OCI-LY1 (cell line): ENCODE data around the gene EML4.

Experiments
- H2AFZ ChIP-seq: fragments of 200-600 bp; sonication (generic), shearing (Covaris generic); 2 replicates; pipeline ENCODE4 v1.6.0; 2014; ENCODE audit warnings: antibody characterized with exemption, mild to moderate bottlenecking, low read length
- H3F3A ChIP-seq: fragments of 200-600 bp; sonication (generic), shearing (Covaris generic); 2 replicates; pipeline ENCODE4 v1.6.0; 2014; ENCODE audit warnings: mild to moderate bottlenecking, antibody characterized with exemption, low read length, moderate library complexity; ENCODE audit not compliant: insufficient read depth
- H3K27ac ChIP-seq: fragments of 200-600 bp; sonication (generic); 2 replicates; pipeline ENCODE4 v1.5.1; 2014; ENCODE audit warnings: low read length, mixed run types, mild to moderate bottlenecking, low read depth; ENCODE audit not compliant: poor library complexity, severe bottlenecking
- H3K27me3 ChIP-seq: fragments of 200-600 bp; sonication (generic); 2 replicates; pipeline ENCODE4 v1.6.0; 2014; ENCODE audit warnings: antibody characterized with exemption, mild to moderate bottlenecking, low read length, moderate library complexity; ENCODE audit not compliant: insufficient read depth
- H3K36me3 ChIP-seq: fragments of 200-600 bp; sonication (generic); 2 replicates; pipeline ENCODE4 v1.6.1; 2014; ENCODE audit warnings: mild to moderate bottlenecking, antibody characterized with exemption, low read length, moderate library complexity, mixed read lengths; ENCODE audit not compliant: insufficient read depth
- H3K4me1 ChIP-seq: fragments of 200-600 bp; sonication (generic); 2 replicates; pipeline ENCODE4 v1.5.1; 2014; ENCODE audit warnings: mild to moderate bottlenecking, low read length, moderate library complexity; ENCODE audit not compliant: insufficient read depth, severe bottlenecking
- H3K4me2 ChIP-seq: fragments of 200-600 bp; sonication (generic), shearing (Covaris generic); 2 replicates; pipeline ENCODE4 v1.6.1; 2014; ENCODE audit warnings: low read length
- H3K4me3 ChIP-seq: fragments of 200-600 bp; sonication (generic); 2 replicates; pipeline ENCODE4 v1.5.1; 2014; ENCODE audit warnings: low read length, low read depth, mild to moderate bottlenecking, mixed read lengths; ENCODE audit not compliant: poor library complexity, severe bottlenecking
- H3K79me2 ChIP-seq: fragments of 200-600 bp; shearing (Covaris generic); 2 replicates; pipeline ENCODE4 v1.6.1; 2016; ENCODE audit warnings: mixed run types, low read length, mixed read lengths; ENCODE audit not compliant: insufficient read depth
- H3K9ac ChIP-seq: fragments of 200-600 bp; sonication (generic), shearing (Covaris generic); 2 replicates; pipeline ENCODE4 v1.6.1; 2014; ENCODE audit warnings: mild to moderate bottlenecking, low read length, mixed read lengths
- H3K9me2 ChIP-seq: fragments of 200-600 bp; sonication (generic), shearing (Covaris generic); 2 replicates; pipeline ENCODE4 v1.6.1; 2014; ENCODE audit warnings: low read depth, mild to moderate bottlenecking, low read length, mixed read lengths
- H3K9me3 ChIP-seq: fragments of 200-600 bp; shearing (Covaris generic); 2 replicates; pipeline ENCODE4 v1.6.1; 2014; ENCODE audit warnings: low read length, mixed read lengths
- H4K20me1 ChIP-seq: fragments of 200-600 bp; sonication (generic), shearing (Covaris generic); 2 replicates; pipeline ENCODE4 v1.6.0; 2016; ENCODE audit warnings: mild to moderate bottlenecking, low read length; ENCODE audit not compliant: insufficient read depth
- EZH2 ChIP-seq: fragments of 200-600 bp; sonication (generic), shearing (Covaris generic); IDR thresholded peaks from 2 replicates; pipeline ENCODE4 v1.8.0; 2017; ENCODE audit warnings: borderline replicate concordance, mixed run types, mild to moderate bottlenecking, antibody characterized with exemption, low read length, moderate library complexity, mixed read lengths
- TF ChIP-seq, protein P1 (sequence below): fragments of 200-600 bp; sonication (generic), shearing (Covaris generic); IDR thresholded peaks from 2 replicates; pipeline ENCODE4 v1.5.1; 2017; ENCODE audit warnings: mild to moderate bottlenecking, antibody characterized with exemption, low read length, moderate library complexity, mixed read lengths

The EML4 gene

DNA sequence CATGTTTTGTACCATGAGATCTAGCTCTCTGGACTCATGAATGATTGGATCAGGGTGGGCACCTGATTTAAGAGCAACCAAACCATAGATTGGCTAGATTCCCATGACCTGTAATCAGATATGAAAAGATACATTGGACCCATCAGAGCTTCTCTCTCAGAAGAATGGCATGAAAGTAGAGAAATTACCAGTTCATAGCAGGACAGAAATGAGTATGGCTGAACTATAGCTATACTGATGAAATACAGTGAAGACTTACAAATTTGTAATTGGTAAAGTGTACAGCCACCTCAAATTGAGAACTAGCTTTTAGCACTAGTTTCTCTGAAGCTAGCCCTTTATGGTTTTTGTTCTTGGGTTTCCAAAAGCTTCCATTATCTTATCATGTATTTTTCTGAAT, 19.0 kb upstream of the EML4 start:
- Histone ChIP-seq H3K4me2 (no peak overlapping the region), H4K20me1 (no peaks in the 10 kb centered on the region), H3K9me3 (no peaks in the 10 kb centered on the region), H3K4me1 (no peaks in the 10 kb centered on the region), H3K79me2 (no peaks in the 10 kb centered on the region), H3K27me3 (no peaks in the 10 kb centered on the region), H3K9me2 (no peaks in the 10 kb centered on the region), H3K9ac (no peak overlapping the region), H3K27ac (no peak overlapping the region), H3K36me3 (no peaks in the 10 kb centered on the region), H3F3A (no peaks in the 10 kb centered on the region), H3K4me3 (no peak overlapping the region), H2AFZ (no peak overlapping the region)
- TF ChIP-seq, protein P1, sequence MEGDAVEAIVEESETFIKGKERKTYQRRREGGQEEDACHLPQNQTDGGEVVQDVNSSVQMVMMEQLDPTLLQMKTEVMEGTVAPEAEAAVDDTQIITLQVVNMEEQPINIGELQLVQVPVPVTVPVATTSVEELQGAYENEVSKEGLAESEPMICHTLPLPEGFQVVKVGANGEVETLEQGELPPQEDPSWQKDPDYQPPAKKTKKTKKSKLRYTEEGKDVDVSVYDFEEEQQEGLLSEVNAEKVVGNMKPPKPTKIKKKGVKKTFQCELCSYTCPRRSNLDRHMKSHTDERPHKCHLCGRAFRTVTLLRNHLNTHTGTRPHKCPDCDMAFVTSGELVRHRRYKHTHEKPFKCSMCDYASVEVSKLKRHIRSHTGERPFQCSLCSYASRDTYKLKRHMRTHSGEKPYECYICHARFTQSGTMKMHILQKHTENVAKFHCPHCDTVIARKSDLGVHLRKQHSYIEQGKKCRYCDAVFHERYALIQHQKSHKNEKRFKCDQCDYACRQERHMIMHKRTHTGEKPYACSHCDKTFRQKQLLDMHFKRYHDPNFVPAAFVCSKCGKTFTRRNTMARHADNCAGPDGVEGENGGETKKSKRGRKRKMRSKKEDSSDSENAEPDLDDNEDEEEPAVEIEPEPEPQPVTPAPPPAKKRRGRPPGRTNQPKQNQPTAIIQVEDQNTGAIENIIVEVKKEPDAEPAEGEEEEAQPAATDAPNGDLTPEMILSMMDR = no peak
- TF ChIP-seq EZH2 = no peak

DNA sequence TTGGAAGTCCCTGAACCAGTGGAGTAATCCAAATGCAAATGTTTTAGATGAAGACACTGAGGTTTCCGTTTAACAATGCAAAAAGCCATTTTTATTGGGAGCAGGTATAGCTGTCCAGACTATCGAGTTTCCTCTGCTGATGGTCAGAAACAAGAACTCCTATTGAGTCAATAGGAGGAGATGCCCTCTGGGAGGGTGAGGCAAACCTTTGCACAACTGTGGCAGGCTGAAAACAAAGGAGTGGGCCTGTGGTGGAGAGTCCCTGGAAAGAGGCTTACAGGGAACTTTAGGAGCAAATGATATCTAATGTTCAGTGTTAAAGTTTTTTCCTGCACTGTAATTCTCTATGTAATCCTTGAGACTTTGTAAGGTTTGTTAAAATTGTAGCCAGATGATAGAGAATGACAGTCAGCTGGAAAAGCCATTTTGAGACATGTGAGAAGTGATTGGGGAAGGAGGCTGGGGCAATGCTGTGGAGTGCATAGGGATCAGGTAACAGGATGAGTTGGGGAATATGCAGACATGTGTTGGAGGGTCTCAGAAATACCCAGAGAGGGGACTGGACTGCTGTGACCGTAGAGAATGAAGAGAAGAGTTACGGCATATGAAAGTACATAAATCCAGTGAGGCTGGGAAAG, 15.1 kb upstream of the EML4 start:
- TF ChIP-seq, protein P1 = no peak
- TF ChIP-seq EZH2 = no peak
- H4K20me1 ChIP-seq = no peaks in the 10 kb centered on the region
- H3K4me2 ChIP-seq = no peak overlapping the region
- H3K79me2 ChIP-seq = no peaks in the 10 kb centered on the region
- H3K27me3 ChIP-seq = no peaks in the 10 kb centered on the region
- no peak overlapping the region for H3K4me3 ChIP-seq
- no peaks in the 10 kb centered on the region for H3F3A ChIP-seq
- no peaks in the 10 kb centered on the region for H3K9me3 ChIP-seq
- H3K36me3 ChIP-seq = no peaks in the 10 kb centered on the region
- H2AFZ ChIP-seq = no peak overlapping the region
- no peak overlapping the region for H3K9ac ChIP-seq
- no peaks in the 10 kb centered on the region for H3K9me2 ChIP-seq
- no peaks in the 10 kb centered on the region for H3K4me1 ChIP-seq
- no peak overlapping the region for H3K27ac ChIP-seq

- TF ChIP-seq, protein P1 = no peak
- no peak for TF ChIP-seq EZH2
- Histone ChIP-seq H3K4me3 (no peak overlapping the region), H3F3A (no peaks in the 10 kb centered on the region), H3K27ac (no peak overlapping the region), H3K4me2 (no peak overlapping the region), H3K79me2 (no peaks in the 10 kb centered on the region), H2AFZ (no peak overlapping the region), H4K20me1 (no peaks in the 10 kb centered on the region), H3K9me2 (no peaks in the 10 kb centered on the region), H3K4me1 (no peaks in the 10 kb centered on the region), H3K9ac (no peak overlapping the region), H3K36me3 (no peaks in the 10 kb centered on the region), H3K9me3 (no peaks in the 10 kb centered on the region), H3K27me3 (no peaks in the 10 kb centered on the region; the same call in 1 of the 2 replicates)
These were observed 12.4 kb upstream of the EML4 start for GRCh38 chr2:42156721-42157120.
